ENCODE measurements around the gene TBR1.

The TBR1 gene

DNA sequence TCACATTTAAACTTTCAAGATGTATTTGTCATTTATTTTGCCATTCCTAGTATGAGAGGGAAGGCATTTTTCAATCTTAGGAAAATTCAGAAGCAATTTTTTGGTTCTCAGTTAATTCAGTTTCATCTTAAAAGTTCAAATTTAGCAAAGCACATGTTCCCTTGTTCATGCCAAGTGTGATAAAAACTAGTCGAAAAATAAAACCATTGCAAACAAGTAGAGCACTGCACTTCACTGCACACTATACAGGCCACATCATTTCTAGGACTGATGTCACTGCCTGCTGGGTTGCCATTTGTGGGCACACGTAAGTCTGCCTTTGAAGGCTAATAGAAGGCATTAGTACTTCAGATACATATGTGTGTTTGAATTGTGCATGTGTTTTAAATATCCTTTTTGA, 14.3 kb downstream of the TBR1 start:
- DNase-seq: no peak

DNA sequence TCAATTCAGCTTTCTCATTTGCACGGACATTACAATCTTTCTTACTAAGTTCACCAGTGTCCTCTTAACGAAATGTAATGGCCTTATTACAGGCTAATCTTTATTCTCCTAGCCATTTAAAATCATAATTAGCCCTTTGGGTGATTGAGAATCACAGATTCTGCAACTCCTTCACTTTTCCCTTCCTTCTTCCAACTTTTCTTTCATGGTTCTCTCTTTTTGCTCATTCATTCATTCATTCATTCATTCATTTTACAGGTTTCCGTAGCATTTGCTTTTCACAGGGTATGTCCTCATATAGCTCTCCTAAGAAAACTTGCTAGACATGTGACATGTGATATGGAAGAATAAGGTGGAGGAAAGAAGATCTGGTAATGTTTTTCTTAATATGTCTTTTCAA, 16.0 kb downstream of the TBR1 start:
- DNase-seq: no peak

DNA sequence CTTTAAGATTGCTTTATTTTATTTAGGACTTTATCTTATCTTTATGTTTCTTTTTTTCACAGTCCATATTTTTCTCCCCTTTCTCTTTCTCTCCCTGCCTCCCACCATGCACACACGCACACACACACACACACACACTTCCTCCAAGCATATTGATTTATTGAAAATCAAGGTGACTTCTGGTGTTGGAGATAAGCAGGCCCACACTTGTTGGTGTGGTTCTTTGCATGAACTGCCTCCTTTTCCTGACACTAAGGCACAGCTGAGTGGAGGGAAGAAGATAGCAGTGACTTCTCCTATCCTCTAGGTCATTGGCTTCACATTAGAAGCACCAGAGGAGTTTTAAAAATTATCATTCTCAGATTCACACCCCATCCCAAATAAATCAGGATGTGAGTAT, 18.0 kb downstream of the TBR1 start:
- DNase-seq: no peak

DNA sequence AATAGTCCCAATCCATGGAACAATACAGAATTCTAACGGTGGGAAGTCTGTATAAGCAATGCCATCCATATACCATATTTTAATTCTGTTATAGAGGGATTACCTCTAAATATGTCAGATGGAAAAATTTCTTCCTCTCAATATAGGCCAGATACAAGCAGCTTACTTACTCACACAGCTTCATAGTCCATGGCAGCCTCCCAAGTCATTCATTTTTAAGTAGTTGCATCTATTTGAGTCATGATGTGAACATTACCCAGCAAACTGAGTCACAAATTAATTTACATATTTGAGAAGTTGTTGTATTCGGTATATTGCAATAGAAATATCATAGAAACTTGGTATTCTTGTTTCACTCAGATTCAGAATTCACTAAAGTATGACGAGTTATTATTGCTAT, 20.3 kb downstream of the TBR1 start:
- DNase-seq: no peak

DNA sequence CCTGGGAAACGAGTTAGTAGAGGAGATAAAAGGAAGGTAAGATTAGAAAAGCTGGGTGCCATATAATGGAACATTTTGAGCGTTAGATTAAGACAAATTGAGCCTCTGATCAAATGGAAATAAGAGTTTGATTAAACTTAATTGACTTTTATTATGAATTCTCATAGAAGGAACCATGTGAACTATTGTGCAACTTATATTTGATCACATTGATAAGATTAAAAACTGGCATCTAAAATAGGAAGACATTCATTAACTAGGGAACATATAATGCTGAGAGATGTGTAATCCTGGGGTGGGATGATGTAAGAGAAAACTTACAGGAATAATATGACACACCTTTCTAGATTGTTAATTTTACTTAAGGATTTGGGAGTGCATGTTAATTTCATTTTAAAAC, 22.5 kb downstream of the TBR1 start:
- no peak for DNase-seq

DNA sequence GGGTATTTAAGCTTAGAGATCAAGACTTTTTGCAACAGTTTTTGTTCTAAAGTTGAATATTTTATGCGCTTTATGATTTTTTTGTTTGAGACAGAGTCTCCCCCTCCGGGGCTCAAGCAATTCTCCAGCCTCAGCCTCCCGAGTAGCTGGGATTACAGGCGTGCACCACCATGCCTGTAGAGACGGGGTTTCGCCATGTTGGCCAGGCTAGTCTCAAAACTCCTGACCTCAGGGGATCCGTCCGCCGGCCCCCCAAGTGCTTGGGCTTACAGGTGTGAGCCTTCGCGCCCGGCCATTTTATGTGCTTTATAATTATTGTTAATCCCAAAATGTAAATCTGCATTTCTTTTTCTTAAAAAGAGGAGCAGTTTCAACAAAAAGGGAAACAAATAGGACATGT, 29.0 kb downstream of the TBR1 start:
- DNase-seq: no peak

DNA sequence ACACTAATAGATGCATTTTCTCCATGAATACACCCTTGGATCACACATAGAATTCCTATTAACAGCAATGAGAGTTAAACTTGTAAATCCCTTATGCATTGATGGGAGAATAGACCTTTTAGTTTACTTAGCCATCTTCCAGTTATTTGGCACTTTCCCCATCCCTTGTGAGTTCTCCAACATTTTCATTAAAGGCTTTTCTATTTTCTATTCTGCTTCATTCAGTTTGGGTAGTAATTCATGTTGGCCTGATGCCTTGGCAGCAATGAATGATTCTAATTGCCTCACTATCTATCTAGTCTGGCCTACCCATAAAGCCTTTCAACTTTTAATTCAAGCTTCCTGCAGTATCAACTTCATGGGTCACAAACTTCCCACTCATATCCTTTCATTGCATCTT, 32.3 kb downstream of the TBR1 start:
- no peak for DNase-seq

DNA sequence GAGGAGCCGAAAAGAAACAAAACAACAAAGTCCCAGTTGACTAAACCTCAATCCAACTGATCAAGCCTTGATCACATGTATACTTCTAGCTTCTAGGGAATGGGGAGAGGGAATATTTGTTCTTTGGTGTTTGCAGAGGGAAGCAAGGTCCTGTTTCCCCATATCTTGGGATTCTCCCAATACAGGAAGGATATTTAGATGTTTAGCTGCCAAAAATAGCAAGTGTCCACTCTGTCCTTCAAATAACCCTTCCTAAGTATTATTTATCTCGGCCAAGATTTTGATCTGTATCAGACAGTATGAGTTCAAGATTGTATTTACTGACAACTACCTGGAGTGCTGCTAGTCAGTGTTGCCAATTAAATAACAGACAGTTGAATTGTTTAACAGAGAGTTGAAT, 55.5 kb downstream of the TBR1 start:
- DNase-seq: no peak

DNA sequence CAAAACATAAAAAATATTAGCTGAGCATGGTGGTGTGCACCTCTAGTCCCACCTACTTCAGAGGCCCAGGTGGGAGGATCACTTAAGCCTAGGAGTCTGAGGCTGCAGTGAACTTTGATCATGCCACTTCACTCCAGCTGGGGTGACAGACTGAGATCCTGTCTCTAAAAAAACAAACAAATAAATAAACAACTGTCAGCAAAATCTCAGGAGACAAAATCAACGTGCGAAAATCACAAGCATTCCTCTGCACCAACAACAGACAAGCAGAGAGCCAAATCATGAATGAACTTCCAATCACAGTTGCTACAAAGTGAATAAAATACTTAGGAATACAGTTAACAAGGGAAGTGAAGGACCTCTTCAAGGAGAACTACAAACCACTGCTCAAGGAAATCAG, 58.8 kb downstream of the TBR1 start:
- no peak for DNase-seq
